Right renal pelvis (tissue), 4 donors: Measurements from ENCODE around the gene CELF2. TPM values are rescaled to one million over a fixed set of nuclear protein-coding genes. Genes with fewer than 3 reads are reported as not detected.

ENCODE experiments used
- DNase-seq, 4 donors: peaks; one replicate each; pipeline ENCODE4 v3.0.0-alpha.2; 2013; ENCODE audit warnings: low read depth in 4 of 4, low spot score in 3 of 4, missing footprints in 1 of 4
- polyA plus RNA-seq, 4 donors: library from polyadenylated mRNA; unstranded; fragments of 120-200 nt; gene quantifications; one replicate each; pipeline ENCODE4 v1.2.1, GENCODE V29; 2013; ENCODE audit not compliant: insufficient read length in 4 of 4

CELF2 gene
- polyA plus RNA-seq, 4 donors = 12.0 to 14.5 (median 12.3) TPM

DNA sequence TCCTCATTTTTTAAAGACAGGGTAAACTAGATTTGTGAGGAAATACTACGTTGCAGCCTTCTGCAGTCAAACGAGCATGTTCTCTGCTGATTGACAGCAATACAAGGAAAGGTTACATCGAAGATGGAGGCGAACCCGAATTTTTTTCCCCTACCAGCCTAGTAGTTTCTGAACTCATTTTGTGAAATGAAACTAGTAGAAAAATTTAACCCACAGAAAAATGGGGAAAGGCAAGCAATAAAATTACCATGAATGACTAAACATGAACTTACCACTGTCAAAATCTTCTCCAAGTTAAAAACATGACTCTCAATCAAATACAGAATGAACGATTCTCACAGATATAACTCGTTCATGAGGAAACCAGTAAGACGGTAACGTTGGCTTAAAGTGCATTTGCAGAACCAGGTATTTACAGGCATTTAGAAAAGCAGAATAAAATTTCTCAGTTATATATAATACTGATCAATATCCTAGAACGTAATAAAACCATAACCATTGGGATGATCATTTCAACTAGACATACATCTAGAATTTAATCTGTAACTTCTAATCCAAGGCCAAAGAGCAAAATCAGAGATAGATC lies 73.9 kb downstream of the CELF2 start:
- DNase-seq = no peak

- DNase-seq = no peak
These were observed 76.4 kb downstream of the CELF2 start for GRCh38 chr10:11093771-11094736.

- DNase-seq = no peak
These were observed 77.7 kb downstream of the CELF2 start for GRCh38 chr10:11095374-11095801.

DNA sequence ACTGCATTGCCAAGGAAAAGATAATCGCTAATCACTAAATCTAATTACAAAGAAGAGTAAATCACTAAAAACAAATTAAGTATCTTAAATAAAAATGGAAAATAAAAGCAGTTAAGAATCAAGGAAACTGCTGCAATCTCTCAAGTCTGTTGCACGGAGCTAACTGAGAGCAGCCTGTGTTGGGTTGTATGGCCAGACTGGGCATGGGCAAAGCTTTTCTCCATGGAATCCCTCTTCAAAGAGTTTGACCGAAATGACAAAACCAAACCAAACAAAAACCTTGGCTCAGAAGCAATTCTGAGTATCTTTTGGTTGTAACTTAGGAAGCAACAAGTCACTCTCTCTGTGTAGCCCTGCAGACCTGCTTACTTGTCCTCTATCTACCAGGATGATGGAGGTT lies 78.8 kb downstream of the CELF2 start:
- DNase-seq = no peak

DNA sequence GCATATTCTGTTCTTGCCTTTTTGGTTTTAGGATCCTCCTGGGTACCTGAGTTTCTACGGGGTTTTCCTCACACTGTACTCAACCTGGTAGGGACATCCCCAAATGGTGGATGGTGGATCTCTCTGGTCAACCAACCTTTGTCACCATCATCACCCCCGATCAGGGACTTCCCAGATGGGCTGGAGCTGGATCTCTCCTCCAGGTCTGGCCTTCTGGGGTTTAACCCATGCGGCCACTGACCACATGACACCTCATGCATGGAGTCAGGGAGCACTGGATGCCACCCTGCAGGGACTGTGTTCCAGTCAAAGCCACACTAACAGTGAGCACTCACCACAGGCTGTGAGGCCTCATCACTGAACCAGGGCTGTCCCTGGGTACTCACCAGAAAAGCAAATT lies 80.0 kb downstream of the CELF2 start:
- no peak for DNase-seq

GRCh38 chr10:11098666-11099065 lies 81.0 kb downstream of the CELF2 start:
- no peak for DNase-seq

GRCh38 chr10:11104772-11105675 lies 87.4 kb downstream of the CELF2 start:
- DNase-seq = no peak

DNA sequence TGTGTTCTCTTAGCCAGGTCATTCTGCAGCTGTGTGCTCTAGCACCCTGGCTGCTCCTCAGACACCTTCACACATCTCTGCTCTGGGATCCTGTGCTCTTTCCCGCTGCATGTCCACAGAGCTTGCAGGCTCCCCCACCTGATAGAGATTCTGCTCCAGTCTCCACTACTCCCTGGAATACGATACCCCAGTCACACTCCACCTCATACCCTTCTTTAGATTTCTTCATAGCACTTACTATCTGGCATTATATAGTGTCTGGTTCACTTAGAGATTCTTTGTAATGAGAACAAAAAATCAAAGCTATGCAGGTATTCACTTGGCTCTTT lies 88.0 kb downstream of the CELF2 start:
- DNase-seq = no peak

DNA sequence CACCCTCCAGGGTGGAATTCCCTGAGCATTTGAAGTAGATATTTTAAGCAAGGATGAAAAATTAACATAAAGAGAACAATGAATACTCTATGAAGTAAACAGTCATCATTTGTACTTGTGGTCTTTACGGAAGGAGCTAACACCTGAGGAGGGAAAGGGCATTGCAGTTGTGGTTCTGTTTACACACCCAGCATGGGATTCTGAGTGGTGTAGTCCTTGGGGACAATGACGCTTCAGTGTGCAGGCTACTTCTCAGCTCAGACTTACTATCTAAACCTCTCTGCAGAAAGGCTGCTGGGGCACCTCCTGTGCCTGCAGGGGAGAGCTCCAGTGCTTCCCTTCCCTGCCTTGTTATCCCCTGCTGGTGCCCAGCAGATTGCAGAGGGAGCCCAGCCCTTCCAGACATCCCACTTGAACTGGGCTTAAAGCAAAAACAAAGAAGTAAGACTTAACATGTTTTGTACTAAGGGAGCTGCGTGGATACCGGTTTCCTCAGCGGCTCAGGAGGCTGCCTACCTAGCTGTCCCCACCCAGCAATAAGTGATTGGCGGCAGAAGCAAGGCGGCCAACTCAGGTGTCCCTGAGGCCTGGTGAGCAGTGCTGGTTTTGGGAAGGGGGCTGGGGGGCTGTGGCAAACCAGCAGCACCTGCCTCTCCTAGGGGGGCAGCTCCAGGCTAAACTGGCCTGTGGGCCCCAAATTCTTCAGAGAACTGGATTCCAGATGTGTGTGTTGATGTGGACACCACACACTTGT lies 89.1 kb downstream of the CELF2 start:
- DNase-seq = no peak

- DNase-seq = no peak
These were observed 90.3 kb downstream of the CELF2 start for GRCh38 chr10:11107948-11108347.

GRCh38 chr10:11108356-11108755 lies 90.7 kb downstream of the CELF2 start:
- DNase-seq = no peak

- DNase-seq = no peak
These were observed 91.9 kb downstream of the CELF2 start for GRCh38 chr10:11109590-11109989.

GRCh38 chr10:11110539-11110938 lies 92.9 kb downstream of the CELF2 start:
- DNase-seq = peak in 1 of 4 donors; percentile 5

GRCh38 chr10:11111490-11111889 lies 93.8 kb downstream of the CELF2 start:
- DNase-seq = no peak

DNA sequence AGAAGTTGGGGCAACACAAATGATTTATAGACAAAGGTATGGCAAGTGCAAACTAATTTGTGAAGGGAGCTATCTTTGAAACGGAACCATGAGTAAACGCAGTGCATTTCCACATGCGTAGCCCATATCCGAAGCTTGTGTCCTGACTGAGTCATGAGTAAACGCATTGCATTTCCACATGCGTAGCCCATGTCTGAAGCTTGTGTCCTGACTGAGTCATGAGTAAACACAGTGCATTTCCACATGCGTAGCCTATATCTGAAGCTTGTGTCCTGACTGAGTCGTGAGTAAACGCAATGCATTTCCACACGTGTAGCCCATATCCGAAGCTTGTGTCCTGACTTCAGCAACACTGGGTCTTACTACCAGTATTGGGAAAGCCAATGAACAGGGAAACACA lies 95.0 kb downstream of the CELF2 start:
- no peak for DNase-seq

GRCh38 chr10:11113156-11113555 lies 95.5 kb downstream of the CELF2 start:
- DNase-seq = no peak

DNA sequence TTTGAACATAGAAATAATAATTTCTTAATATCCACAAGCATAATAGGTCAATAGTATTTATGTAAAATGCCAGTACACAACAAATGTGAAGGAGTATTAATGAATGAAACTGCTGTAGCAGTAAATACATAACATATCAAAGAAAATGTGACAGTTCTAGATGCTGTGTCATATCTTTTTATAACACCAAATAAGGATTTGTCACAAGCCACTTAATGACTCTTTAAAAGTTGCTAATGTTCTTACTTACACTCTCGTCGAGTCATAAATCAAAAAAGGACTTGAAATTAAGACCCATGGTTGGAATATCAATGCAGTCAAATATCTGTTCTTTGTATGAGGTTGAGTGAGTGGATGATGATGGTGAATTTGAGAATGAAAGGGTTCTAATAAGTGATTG lies 96.6 kb downstream of the CELF2 start:
- DNase-seq = no peak

- no peak for DNase-seq
These were observed 97.7 kb downstream of the CELF2 start for GRCh38 chr10:11115337-11115736.

DNA sequence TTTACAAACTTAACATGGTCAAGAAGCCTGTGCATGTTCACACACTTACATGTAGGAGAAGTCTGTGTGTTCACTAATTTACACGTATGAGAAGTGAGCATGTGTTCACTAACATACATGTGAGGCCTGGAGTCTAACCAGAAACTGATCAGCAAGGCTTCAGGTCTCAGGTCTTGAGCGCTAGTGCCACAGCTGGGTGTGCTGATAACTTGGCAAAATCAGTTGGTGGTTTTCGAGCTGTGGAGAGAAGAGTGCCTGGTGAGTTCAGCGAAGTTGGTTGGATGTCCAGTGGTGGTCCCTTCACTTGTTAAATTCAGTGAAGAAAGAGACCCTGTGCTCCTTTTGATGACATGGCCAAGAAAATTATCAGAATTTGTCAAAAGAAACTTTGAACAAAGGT lies 98.7 kb downstream of the CELF2 start:
- no peak for DNase-seq

- DNase-seq = no peak
These were observed 99.1 kb downstream of the CELF2 start for GRCh38 chr10:11116817-11117216.
